Spinal cord (tissue), 4 donors: Measurements from ENCODE around the gene SCN2A. TPM values are rescaled to one million over a fixed set of nuclear protein-coding genes. Genes with fewer than 3 reads are reported as not detected.

Source experiments
- polyA plus RNA-seq, 2 donors: library from polyadenylated mRNA; unstranded; fragments of 120-200 nt; gene quantifications; one replicate each; pipeline ENCODE4 v1.2.1, GENCODE V29; 2013; ENCODE audit not compliant: insufficient read length in 2 of 2
- total RNA-seq, 2 donors: library from RNA; depleted of rRNA in 1 of 2; stranded (reverse); fragments of 120-200 nt in 1 of 2; fragments of >200 nt in 1 of 2; gene quantifications; one replicate each; pipeline versions ENCODE4 v1.2.3 to v1.2.4, GENCODE V29; 2013 to 2014

The SCN2A gene
- total and polyA plus RNA-seq, 4 donors, result 24.2 to 107 (median 51.4) TPM

Other genes starting within 250 kb of the SCN2A start
- gene SCN3A, start 35.4 kb upstream of the SCN2A start, total RNA-seq, result 10 to 100 TPM; 25.4 to 91.1 TPM
- 10 to 100 TPM; 34.9 to 54.6 TPM for gene SCN3A, start 35.4 kb upstream of the SCN2A start, polyA plus RNA-seq
- 10 to 100 TPM; 32.7 to 82.9 TPM for gene CSRNP3, start 230.3 kb downstream of the SCN2A start, total RNA-seq
- 10 to 100 TPM; 21.7 to 37.7 TPM for gene CSRNP3, start 230.3 kb downstream of the SCN2A start, polyA plus RNA-seq